ENCODE data around the gene NDUFB4. TPM values are rescaled to one million over a fixed set of nuclear protein-coding genes. Genes with fewer than 3 reads are reported as not detected.
A peak's percentile ranks its signal among the peaks of the same experiment; 100 is the strongest.

The NDUFB4 gene
- 154 TPM for total RNA-seq
- 199 TPM for polyA plus RNA-seq
- long read RNA-seq, donor 1, transcript NDUFB4-201 (3 exons, 671 nt): major isoform, 27 of 31 reads
- long read RNA-seq, donor 1, partial matches to known transcripts: 0 of 31 reads
- long read RNA-seq, donor 1, other reads (novel, unspliced or antisense): 0 of 31 reads
- long read RNA-seq, donor 2, transcript NDUFB4-201 (3 exons, 671 nt): major isoform, 235 of 252 reads
- long read RNA-seq, donor 2, transcript NDUFB4-203 (2 exons, 1,426 nt): minor isoform, 5 of 252 reads
- long read RNA-seq, donor 2, transcript NDUFB4-206 (2 exons, 425 nt): minor isoform, 8 of 252 reads
- long read RNA-seq, donor 2, partial matches to known transcripts: 0 of 252 reads
- long read RNA-seq, donor 2, other reads (novel, unspliced or antisense): 0 of 252 reads
- long read RNA-seq, donor 3, transcript NDUFB4-203 (2 exons, 1,426 nt): minor isoform, 7 of 281 reads
- long read RNA-seq, donor 3, transcript NDUFB4-204 (3 exons, 558 nt): minor isoform, 5 of 281 reads
- long read RNA-seq, donor 3, transcript NDUFB4-201 (3 exons, 671 nt): major isoform, 245 of 281 reads
- long read RNA-seq, donor 3, transcript NDUFB4-206 (2 exons, 425 nt): minor isoform, 19 of 281 reads
- long read RNA-seq, donor 3, partial matches to known transcripts: 0 of 281 reads
- long read RNA-seq, donor 3, other reads (novel, unspliced or antisense): 5 of 281 reads
- long read RNA-seq, donor 4, transcript NDUFB4-201 (3 exons, 671 nt): major isoform, 80 of 94 reads
- long read RNA-seq, donor 4, transcript NDUFB4-206 (2 exons, 425 nt): minor isoform, 13 of 94 reads
- long read RNA-seq, donor 4, partial matches to known transcripts: 0 of 94 reads
- long read RNA-seq, donor 4, other reads (novel, unspliced or antisense): 0 of 94 reads
- long read RNA-seq, donor 5, transcript NDUFB4-201 (3 exons, 671 nt): major isoform, 303 of 329 reads
- long read RNA-seq, donor 5, transcript NDUFB4-206 (2 exons, 425 nt): minor isoform, 16 of 329 reads
- long read RNA-seq, donor 5, partial matches to known transcripts: 0 of 329 reads
- long read RNA-seq, donor 5, other reads (novel, unspliced or antisense): 5 of 329 reads
- long read RNA-seq, donor 6, transcript NDUFB4-201 (3 exons, 671 nt): major isoform, 119 of 126 reads
- long read RNA-seq, donor 6, partial matches to known transcripts: 0 of 126 reads
- long read RNA-seq, donor 6, other reads (novel, unspliced or antisense): 0 of 126 reads
- long read RNA-seq, donor 7, transcript NDUFB4-201 (3 exons, 671 nt): major isoform, 179 of 212 reads
- long read RNA-seq, donor 7, transcript NDUFB4-206 (2 exons, 425 nt): minor isoform, 29 of 212 reads
- long read RNA-seq, donor 7, partial matches to known transcripts: 0 of 212 reads
- long read RNA-seq, donor 7, other reads (novel, unspliced or antisense): 0 of 212 reads
- long read RNA-seq, donor 8, transcript NDUFB4-201 (3 exons, 671 nt): major isoform, 70 of 76 reads
- long read RNA-seq, donor 8, partial matches to known transcripts: 0 of 76 reads
- long read RNA-seq, donor 8, other reads (novel, unspliced or antisense): 0 of 76 reads
- long read RNA-seq, donor 9, transcript NDUFB4-201 (3 exons, 671 nt): major isoform, 136 of 152 reads
- long read RNA-seq, donor 9, transcript NDUFB4-203 (2 exons, 1,426 nt): minor isoform, 5 of 152 reads
- long read RNA-seq, donor 9, transcript NDUFB4-206 (2 exons, 425 nt): minor isoform, 11 of 152 reads
- long read RNA-seq, donor 9, partial matches to known transcripts: 0 of 152 reads
- long read RNA-seq, donor 9, other reads (novel, unspliced or antisense): 0 of 152 reads
- long read RNA-seq, donor 10, transcript NDUFB4-201 (3 exons, 671 nt): major isoform, 168 of 179 reads
- long read RNA-seq, donor 10, transcript NDUFB4-206 (2 exons, 425 nt): minor isoform, 8 of 179 reads
- long read RNA-seq, donor 10, partial matches to known transcripts: 0 of 179 reads
- long read RNA-seq, donor 10, other reads (novel, unspliced or antisense): 0 of 179 reads

DNA sequence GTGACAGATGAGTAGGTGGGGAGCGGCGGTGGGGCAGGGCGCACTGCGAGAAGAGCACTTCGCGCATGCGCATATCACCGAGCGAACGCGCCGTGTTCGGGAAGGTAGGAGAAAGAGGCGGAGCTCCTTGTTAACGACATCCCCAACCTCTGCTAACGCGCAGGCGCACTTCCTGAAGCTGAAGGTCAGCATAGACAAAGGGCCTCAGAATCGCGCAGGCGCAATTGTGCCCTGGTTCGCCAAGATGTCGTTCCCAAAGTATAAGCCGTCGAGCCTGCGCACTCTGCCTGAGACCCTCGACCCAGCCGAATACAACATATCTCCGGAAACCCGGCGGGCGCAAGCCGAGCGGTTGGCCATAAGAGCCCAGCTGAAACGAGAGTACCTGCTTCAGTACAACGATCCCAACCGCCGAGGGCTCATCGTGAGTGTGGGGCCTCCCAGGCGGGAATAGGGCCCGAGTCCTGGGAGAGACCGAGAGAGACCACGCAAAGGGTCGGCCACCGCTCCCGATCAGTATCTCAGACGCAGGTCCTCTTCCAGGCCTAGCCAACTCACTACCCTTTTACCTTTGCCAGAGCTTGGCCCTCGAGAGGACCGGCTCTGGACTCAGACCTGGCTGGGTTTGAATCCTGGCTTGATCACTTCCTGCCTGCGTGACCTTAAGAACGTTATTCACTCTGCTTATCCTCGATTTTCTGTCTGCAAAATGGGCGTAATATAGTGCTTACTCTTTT, at the start of gene NDUFB4:
Gene NDUFB4 (plus strand): TSS at position 221 of the 737 bp plus-strand sequence. CDS start 24 bp downstream, at position 245.
- Histone ChIP-seq H3K4me3 (ENCODE audit: low read length in 2 of 2) (peak within 1 kb of the TSS; percentile 80 to 87), H3K27me3 (ENCODE audit: control insufficient read depth in 2 of 2, insufficient read depth in 1 of 2, low read length in 1 of 2) (no peaks in the 10 kb centered on the region), H3K4me1 (ENCODE audit: control insufficient read depth in 2 of 2, insufficient read depth in 2 of 2, low read length in 2 of 2) (peaks cover 4 to 7% of the 10 kb centered on the region in 2 donors), H3K9me3 (ENCODE audit: control insufficient read depth in 2 of 2, insufficient read depth in 1 of 2, low read length in 1 of 2) (no peaks in the 10 kb centered on the region), H3K36me3 (ENCODE audit: control insufficient read depth in 2 of 2, insufficient read depth in 2 of 2, low read length in 1 of 2) (peaks cover 4 to 29% of the 10 kb centered on the region in 2 donors), H3K27ac (ENCODE audit: low read depth in 1 of 2, low read length in 1 of 2) (peak within 1 kb of the TSS; percentile 94 to 96)
- WGBS: under 1% methylated on average over 53 of the region's 53 CpGs
- peak; percentile 95 to 99 (median 98) for DNase-seq (ENCODE audit: low read depth in 6 of 9, low spot score in 9 of 9)

DNA sequence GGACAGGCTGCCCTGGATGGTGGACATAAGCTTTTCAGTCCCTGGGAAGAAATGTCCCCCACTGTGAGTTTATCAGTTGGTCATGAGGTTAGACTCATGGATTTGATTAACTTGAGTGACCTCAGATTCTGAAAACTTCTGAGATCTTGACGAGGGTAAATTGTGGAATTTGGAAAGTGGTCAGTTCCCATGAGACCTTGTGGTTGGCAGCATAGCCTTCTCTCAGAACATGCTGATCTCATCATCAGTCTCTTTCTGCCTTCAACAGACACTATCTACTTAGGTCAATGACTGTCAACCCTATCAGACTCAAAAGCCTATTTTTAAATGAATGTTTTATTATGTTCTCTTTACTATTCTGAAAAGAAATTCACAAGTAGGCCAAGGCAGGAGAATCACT, 45.6 kb upstream of the NDUFB4 start:
- Histone ChIP-seq H3K27me3 (ENCODE audit: control insufficient read depth in 2 of 2, insufficient read depth in 1 of 2, low read length in 1 of 2) (no peaks in the 10 kb centered on the region), H3K36me3 (ENCODE audit: control insufficient read depth in 2 of 2, insufficient read depth in 2 of 2, low read length in 1 of 2) (no peaks in the 10 kb centered on the region), H3K9me3 (ENCODE audit: control insufficient read depth in 2 of 2, insufficient read depth in 1 of 2, low read length in 1 of 2) (no peaks in the 10 kb centered on the region), H3K27ac (ENCODE audit: low read depth in 1 of 2, low read length in 1 of 2) (no peak overlapping the region), H3K4me3 (ENCODE audit: low read length in 2 of 2) (no peak overlapping the region), H3K4me1 (ENCODE audit: control insufficient read depth in 2 of 2, insufficient read depth in 2 of 2, low read length in 2 of 2) (no peaks in the 10 kb centered on the region)
- DNase-seq (ENCODE audit: low read depth in 6 of 9, low spot score in 9 of 9): no peak
- WGBS: 95% methylated on average over 1 of the region's 1 CpG

DNA sequence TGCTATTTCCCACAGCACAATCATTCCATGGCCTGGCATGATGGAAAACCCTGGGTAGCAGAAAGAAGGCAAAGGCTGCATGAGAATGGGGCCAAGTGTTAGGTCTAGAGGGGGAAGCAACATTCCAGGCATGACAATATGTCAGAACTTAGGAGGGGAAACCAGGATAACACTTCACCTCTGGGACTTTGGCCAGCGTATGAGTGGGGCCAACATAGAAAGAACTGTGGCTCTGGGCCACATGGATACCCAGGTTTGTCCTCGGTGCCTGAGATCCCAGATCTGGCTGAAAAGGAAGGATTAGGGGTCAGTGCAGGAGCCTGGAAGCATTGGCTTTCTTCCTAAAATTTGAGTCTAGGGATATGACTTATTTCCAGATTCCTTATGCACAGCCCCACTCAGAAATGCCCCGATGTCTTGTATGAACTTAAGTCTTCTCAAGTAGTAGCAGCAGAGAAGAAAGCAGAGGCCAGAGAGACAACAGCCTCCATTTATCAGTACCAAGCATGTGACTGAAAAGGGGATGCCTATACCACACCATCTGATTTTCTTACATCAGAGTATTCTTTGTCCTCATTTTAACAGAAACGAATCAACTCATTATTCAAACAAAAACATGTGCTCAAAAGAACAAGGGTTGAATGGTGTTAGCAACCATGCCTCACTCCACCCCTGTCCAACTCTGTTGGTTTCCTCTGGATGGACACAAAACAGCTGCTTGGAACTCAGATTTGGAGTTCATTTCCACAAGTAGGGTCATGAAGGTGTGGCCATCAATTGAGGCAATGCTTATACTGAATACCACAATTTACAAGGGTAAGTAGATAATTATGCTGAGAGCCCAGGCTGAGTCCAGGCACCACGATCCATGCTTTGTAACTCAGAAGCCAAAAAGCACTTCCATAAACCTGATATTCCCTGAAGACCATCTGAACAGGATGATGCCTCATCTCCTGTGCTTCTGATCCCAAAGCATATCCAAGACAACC, 43.7 kb upstream of the NDUFB4 start:
- DNase-seq (ENCODE audit: low read depth in 6 of 9, low spot score in 9 of 9): no peak
- Histone ChIP-seq H3K27me3 (ENCODE audit: control insufficient read depth in 2 of 2, insufficient read depth in 1 of 2, low read length in 1 of 2) (no peaks in the 10 kb centered on the region), H3K9me3 (ENCODE audit: control insufficient read depth in 2 of 2, insufficient read depth in 1 of 2, low read length in 1 of 2) (no peaks in the 10 kb centered on the region), H3K36me3 (ENCODE audit: control insufficient read depth in 2 of 2, insufficient read depth in 2 of 2, low read length in 1 of 2) (no peaks in the 10 kb centered on the region), H3K27ac (ENCODE audit: low read depth in 1 of 2, low read length in 1 of 2) (no peak overlapping the region), H3K4me3 (ENCODE audit: low read length in 2 of 2) (no peak overlapping the region), H3K4me1 (ENCODE audit: control insufficient read depth in 2 of 2, insufficient read depth in 2 of 2, low read length in 2 of 2) (no peaks in the 10 kb centered on the region)
- WGBS: 92% methylated on average over 5 of the region's 5 CpGs

DNA sequence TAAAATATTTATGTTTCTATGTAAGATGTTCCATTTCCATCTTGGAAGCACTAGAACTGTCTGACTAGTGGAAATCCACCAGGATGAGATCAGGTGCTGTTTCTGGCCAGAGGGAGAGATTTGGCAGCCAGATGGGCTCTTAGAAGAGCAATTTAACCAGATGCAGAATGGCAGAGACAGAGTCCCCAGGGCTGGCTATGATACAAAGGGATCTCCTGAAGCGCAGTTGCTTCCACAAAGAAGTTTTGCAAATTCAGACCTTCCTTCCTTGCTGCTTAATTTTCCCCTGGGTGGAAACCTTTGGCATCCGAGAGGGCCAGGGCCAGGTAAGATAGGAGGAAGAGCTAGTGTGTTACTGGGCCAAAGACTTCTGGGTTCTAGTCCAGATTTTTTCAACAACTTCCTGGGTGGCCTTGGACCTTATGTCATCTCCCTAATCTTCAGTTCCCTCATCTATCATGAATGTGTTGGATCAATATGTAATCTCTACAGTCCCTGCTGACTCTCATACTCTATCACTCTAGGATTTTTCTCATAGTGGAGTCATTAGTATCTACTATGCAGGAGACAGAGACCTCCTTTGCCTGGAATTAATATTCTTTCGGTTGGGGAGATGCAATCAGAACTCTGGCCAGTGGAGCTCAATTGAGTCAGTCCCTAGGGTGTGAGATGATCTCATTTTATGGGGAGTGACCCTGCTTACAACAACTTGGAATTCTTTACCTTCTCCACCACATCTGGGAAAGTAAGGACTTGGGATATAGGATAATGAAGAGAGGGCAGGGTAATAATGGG, 41.1 kb upstream of the NDUFB4 start:
- peaks cover 5 to 14% of the 10 kb centered on the region in 2 donors for H3K4me1 ChIP-seq (ENCODE audit: control insufficient read depth in 2 of 2, insufficient read depth in 2 of 2, low read length in 2 of 2)
- no peak overlapping the region for H3K4me3 ChIP-seq (ENCODE audit: low read length in 2 of 2)
- WGBS: 94% methylated on average over 3 of the region's 3 CpGs
- H3K27ac ChIP-seq (ENCODE audit: low read depth in 1 of 2, low read length in 1 of 2): no peak overlapping the region
- H3K27me3 ChIP-seq (ENCODE audit: control insufficient read depth in 2 of 2, insufficient read depth in 1 of 2, low read length in 1 of 2): peaks cover 0 to 3% of the 10 kb centered on the region in 2 donors
- no peaks in the 10 kb centered on the region for H3K36me3 ChIP-seq (ENCODE audit: control insufficient read depth in 2 of 2, insufficient read depth in 2 of 2, low read length in 1 of 2)
- DNase-seq (ENCODE audit: low read depth in 6 of 9, low spot score in 9 of 9): no peak
- H3K9me3 ChIP-seq (ENCODE audit: control insufficient read depth in 2 of 2, insufficient read depth in 1 of 2, low read length in 1 of 2): no peaks in the 10 kb centered on the region

DNA sequence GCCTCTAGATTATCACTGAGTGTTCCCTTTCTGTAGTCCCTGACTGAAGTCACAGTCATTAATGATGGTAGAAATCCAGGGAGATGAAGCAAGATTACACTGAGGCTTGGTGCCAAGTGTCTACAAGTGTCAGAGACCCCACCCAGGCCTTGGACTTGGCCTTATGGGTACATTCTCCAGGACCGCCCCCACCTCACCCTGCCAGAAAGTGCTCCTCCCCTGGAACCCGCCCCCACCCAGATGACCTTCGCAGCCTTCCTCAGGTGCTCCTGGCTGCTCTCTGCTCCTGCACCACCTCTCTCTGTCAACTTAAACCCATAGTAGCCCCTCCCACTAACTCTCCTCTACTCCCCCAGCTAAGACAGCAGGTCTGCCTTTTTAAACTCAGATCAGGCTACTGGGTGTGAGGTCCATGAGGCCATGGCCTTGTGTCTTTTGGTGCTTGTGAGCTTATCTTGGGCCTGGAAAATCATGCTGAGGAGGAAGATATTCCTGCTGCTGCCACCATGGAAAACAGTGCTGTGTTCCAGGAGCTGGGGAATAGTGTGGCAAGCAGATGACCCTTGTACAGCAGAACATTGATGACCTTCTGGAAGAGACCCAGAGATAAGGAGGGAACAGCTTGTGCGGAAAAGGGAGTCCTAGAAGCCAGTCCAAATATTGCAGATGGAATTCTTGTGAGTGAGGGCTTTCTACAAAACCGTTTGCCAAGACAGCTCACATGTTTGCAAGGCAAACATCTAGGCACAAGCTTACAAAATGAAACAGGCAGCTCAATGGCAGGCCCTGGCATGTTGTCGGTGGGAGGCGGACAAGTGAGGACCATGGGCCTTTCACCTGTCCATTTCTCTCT, 40.3 kb upstream of the NDUFB4 start:
- H3K9me3 ChIP-seq (ENCODE audit: control insufficient read depth in 2 of 2, insufficient read depth in 1 of 2, low read length in 1 of 2): no peaks in the 10 kb centered on the region
- H3K36me3 ChIP-seq (ENCODE audit: control insufficient read depth in 2 of 2, insufficient read depth in 2 of 2, low read length in 1 of 2): no peaks in the 10 kb centered on the region
- no peak overlapping the region for H3K4me3 ChIP-seq (ENCODE audit: low read length in 2 of 2)
- H3K27me3 ChIP-seq (ENCODE audit: control insufficient read depth in 2 of 2, insufficient read depth in 1 of 2, low read length in 1 of 2): peaks cover 0 to 3% of the 10 kb centered on the region in 2 donors
- no peak for DNase-seq (ENCODE audit: low read depth in 6 of 9, low spot score in 9 of 9)
- 91% methylated on average over 7 of the region's 7 CpGs for WGBS
- peaks cover 5 to 14% of the 10 kb centered on the region in 2 donors for H3K4me1 ChIP-seq (ENCODE audit: control insufficient read depth in 2 of 2, insufficient read depth in 2 of 2, low read length in 2 of 2)
- H3K27ac ChIP-seq (ENCODE audit: low read depth in 1 of 2, low read length in 1 of 2): no peak overlapping the region

DNA sequence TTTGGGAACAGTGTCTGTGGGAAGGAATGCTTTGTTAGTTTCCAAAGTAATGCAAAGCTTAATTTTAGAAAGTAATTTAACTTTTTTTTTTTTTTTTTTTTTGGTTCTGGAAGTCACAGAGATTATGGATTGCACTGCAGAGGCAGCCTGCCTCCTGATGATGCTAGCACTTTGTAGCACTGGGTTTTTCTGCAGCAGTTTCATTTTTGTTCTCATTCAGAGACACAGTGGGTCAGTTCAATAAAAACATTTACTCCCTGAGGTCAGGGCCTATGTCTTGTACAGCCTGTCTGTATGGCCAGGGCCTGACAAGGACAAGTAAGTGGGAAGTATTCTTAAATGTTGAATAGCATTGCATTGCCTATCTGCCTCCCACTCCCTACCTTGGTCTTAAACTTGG, 39.0 kb upstream of the NDUFB4 start:
- peaks cover 0 to 3% of the 10 kb centered on the region in 2 donors for H3K27me3 ChIP-seq (ENCODE audit: control insufficient read depth in 2 of 2, insufficient read depth in 1 of 2, low read length in 1 of 2)
- H3K27ac ChIP-seq (ENCODE audit: low read depth in 1 of 2, low read length in 1 of 2): no peak overlapping the region
- peaks cover 5 to 14% of the 10 kb centered on the region in 2 donors for H3K4me1 ChIP-seq (ENCODE audit: control insufficient read depth in 2 of 2, insufficient read depth in 2 of 2, low read length in 2 of 2)
- DNase-seq (ENCODE audit: low read depth in 6 of 9, low spot score in 9 of 9): no peak
- H3K4me3 ChIP-seq (ENCODE audit: low read length in 2 of 2): no peak overlapping the region
- no peaks in the 10 kb centered on the region for H3K36me3 ChIP-seq (ENCODE audit: control insufficient read depth in 2 of 2, insufficient read depth in 2 of 2, low read length in 1 of 2)
- no peaks in the 10 kb centered on the region for H3K9me3 ChIP-seq (ENCODE audit: control insufficient read depth in 2 of 2, insufficient read depth in 1 of 2, low read length in 1 of 2)
